ENCODE measurements around the gene FSD1L.

GRCh38 chr9:105418588-105419500 is 29.0 kb upstream of the FSD1L start:
- TF ChIP-seq CTCF (IDR thresholded peaks at IDR 0.05 in 4 of 5, conservative IDR thresholded peaks at IDR 0.05 in 1 of 5) (no peak), POLR2A (IDR thresholded peaks at IDR 0.05) (no peak)
